Neutrophil (primary cell): ENCODE results near the gene ORAI2.
"Not testable (repeated sequence)": the region's sequence is repeated elsewhere in the genome, so short reads cannot be mapped to it uniquely, and the experiment has no call there.

Source experiments
- H3K27ac ChIP-seq: fragments of 200-600 bp; sonication (generic); 2 replicates; pipeline ENCODE4 v1.5.1; 2016; ENCODE audit warnings: mild to moderate bottlenecking, moderate library complexity
- H3K27me3 ChIP-seq: fragments of 200-600 bp; sonication (generic); 2 replicates; pipeline ENCODE4 v1.6.0; 2016; ENCODE audit warnings: mild to moderate bottlenecking
- H3K36me3 ChIP-seq: fragments of 200-600 bp; sonication (generic); 2 replicates; pipeline ENCODE4 v1.5.1; 2017
- H3K4me1 ChIP-seq, 2 experiments: fragments of 200-600 bp in 1 of 2; sonication (generic) in 1 of 2; 1 replicate in 1 of 2; 2 replicates in 1 of 2; pipeline versions ENCODE4 v1.5.1 to v1.6.1; 2013 to 2016; ENCODE audit warnings: low read depth in 1 of 2, low read length in 1 of 2, mild to moderate bottlenecking in 1 of 2, moderate library complexity in 1 of 2; ENCODE audit not compliant: control insufficient read depth in 1 of 2, insufficient read depth in 1 of 2
- H3K4me3 ChIP-seq, 2 experiments: fragments of 200-600 bp in 1 of 2; sonication (generic) in 1 of 2; 1 replicate in 1 of 2; 2 replicates in 1 of 2; pipeline ENCODE4 v1.5.1; 2013 to 2016; ENCODE audit warnings: low read depth in 1 of 2, low read length in 1 of 2, mild to moderate bottlenecking in 1 of 2, moderate library complexity in 1 of 2
- H3K9me3 ChIP-seq: fragments of 200-600 bp; sonication (generic); 2 replicates; pipeline ENCODE4 v1.5.1; 2016
- TF ChIP-seq, protein P1 (sequence below): fragments of 200-600 bp; sonication (generic); IDR thresholded peaks from 2 replicates; pipeline ENCODE4 v1.5.1; 2016; ENCODE audit warnings: antibody characterized with exemption

The ORAI2 gene

GRCh38 chr7:102400360-102400759 lies 33.0 kb upstream of the ORAI2 start:
- peaks cover 52% of the 10 kb centered on the region for H3K36me3 ChIP-seq
- H3K9me3 ChIP-seq: no peaks in the 10 kb centered on the region
- no peak overlapping the region for H3K4me3 ChIP-seq
- H3K27ac ChIP-seq: no peak overlapping the region
- H3K27me3 ChIP-seq: no peaks in the 10 kb centered on the region
- TF ChIP-seq, protein P1, sequence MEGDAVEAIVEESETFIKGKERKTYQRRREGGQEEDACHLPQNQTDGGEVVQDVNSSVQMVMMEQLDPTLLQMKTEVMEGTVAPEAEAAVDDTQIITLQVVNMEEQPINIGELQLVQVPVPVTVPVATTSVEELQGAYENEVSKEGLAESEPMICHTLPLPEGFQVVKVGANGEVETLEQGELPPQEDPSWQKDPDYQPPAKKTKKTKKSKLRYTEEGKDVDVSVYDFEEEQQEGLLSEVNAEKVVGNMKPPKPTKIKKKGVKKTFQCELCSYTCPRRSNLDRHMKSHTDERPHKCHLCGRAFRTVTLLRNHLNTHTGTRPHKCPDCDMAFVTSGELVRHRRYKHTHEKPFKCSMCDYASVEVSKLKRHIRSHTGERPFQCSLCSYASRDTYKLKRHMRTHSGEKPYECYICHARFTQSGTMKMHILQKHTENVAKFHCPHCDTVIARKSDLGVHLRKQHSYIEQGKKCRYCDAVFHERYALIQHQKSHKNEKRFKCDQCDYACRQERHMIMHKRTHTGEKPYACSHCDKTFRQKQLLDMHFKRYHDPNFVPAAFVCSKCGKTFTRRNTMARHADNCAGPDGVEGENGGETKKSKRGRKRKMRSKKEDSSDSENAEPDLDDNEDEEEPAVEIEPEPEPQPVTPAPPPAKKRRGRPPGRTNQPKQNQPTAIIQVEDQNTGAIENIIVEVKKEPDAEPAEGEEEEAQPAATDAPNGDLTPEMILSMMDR: no peak
- H3K4me1 ChIP-seq: peaks cover 32 to 36% of the 10 kb centered on the region in 2 experiments

DNA sequence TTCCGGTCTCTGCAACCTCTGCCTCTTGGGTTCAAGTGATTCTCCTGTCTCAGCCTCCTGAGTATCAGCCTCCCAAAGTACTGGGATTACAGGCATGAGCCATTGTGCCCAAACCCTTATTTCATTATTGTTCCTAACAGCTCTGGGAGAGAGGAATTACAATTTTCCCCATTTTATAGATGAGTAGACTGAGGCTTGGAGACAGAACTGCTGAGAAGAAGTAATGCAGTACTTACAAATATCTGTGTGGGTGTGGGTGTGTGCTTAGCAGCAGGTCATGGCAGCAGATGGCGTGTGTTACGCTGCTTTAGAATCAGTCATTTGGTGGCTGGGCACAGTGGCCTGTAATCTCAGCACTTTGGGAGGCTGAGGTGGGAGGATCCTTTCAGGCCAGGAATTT lies 29.8 kb upstream of the ORAI2 start:
- TF ChIP-seq, protein P1: no peak

DNA sequence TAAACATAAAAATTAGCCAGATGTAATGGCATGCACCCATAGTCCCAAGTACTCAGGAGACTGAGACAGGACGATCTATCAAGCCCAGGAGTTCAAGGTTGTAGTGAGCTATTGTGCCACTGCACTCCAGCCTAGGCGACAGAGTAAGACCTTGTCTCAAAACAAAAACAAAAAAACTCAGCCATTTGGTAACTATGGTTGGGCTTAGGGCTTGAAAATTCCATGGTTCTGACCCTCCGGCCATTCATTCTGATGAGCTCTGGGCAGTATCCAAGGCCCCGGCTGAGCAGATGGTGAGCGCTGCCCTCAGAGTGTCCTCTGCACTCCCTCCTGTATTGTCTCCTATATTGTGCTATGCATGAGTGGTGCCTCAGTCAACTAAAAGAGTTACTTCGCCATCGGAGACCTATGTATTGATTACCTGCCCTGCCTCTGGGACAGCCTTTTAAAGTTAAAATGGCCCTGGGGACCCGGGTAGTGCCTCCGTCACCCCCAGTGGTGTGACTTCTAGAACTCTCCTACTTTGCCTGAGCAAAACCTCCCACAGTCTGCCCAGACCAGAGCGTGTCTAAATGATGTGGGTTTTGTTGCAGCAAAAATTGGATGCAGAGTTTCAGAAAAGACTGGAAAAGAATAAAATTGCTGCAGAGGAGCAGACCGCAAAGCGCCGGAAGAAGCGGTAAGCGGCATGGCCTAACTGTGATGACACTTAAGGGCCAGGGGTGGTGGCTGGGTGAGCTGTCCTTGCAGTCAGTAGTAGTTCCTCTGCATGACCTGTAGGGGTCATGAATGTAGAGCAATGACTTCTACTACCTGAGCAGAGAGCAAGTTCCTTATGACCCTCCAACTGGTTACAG lies 29.1 kb upstream of the ORAI2 start:
- H3K4me3 ChIP-seq: peak overlapping the region in 1 of 2 experiments; percentile 1
- H3K4me1 ChIP-seq: peaks cover 16 to 20% of the 10 kb centered on the region in 2 experiments
- TF ChIP-seq, protein P1: peak; percentile 95
- H3K27ac ChIP-seq: peak overlapping the region; percentile 74
- H3K9me3 ChIP-seq: no peaks in the 10 kb centered on the region
- H3K36me3 ChIP-seq: peaks cover 89% of the 10 kb centered on the region
- no peaks in the 10 kb centered on the region for H3K27me3 ChIP-seq

More for the DNA sequence above, 29.8 kb upstream of the ORAI2 start:
- peaks cover 16 to 20% of the 10 kb centered on the region in 2 experiments for H3K4me1 ChIP-seq
- H3K27me3 ChIP-seq: no peaks in the 10 kb centered on the region
- no peaks in the 10 kb centered on the region for H3K9me3 ChIP-seq
- H3K27ac ChIP-seq: peak overlapping the region; percentile 74
- peaks cover 84% of the 10 kb centered on the region for H3K36me3 ChIP-seq
- no peak overlapping the region for H3K4me3 ChIP-seq

DNA sequence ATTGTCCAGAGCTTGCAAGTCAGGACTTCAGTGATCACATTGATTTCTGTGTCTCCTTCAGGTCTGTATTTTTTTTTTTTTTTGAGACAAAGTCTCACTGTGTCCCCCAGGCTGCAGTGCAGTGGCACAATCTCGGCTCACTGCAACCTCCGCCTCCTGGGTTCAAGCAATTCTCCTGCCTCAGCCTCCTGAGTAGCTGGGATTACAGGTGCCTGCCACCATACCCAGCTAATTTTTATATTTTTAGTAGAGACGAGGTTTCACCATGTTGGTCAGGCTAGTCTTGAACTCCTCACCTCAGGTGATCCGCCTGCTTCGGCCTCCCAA lies 28.6 kb upstream of the ORAI2 start:
- H3K36me3 ChIP-seq: peaks cover 89% of the 10 kb centered on the region
- H3K27ac ChIP-seq: peak overlapping the region; percentile 74
- H3K4me1 ChIP-seq: peaks cover 16 to 20% of the 10 kb centered on the region in 2 experiments
- H3K27me3 ChIP-seq, H3K4me3 ChIP-seq, H3K9me3 ChIP-seq: not testable (repeated sequence)

GRCh38 chr7:102407910-102408309 lies 25.5 kb upstream of the ORAI2 start:
- TF ChIP-seq, protein P1: no peak
- H3K4me1 ChIP-seq: peaks cover 24 to 29% of the 10 kb centered on the region in 2 experiments
- H3K36me3 ChIP-seq: peaks cover 89% of the 10 kb centered on the region
- no peaks in the 10 kb centered on the region for H3K9me3 ChIP-seq
- H3K27me3 ChIP-seq: no peaks in the 10 kb centered on the region
- no peak overlapping the region for H3K4me3 ChIP-seq
- H3K27ac ChIP-seq: no peak overlapping the region

GRCh38 chr7:102408530-102408929 lies 24.8 kb upstream of the ORAI2 start:
- not testable (repeated sequence) for H3K27ac ChIP-seq, H3K27me3 ChIP-seq, H3K9me3 ChIP-seq, H3K4me3 ChIP-seq
- Histone ChIP-seq H3K36me3 (peaks cover 87% of the 10 kb centered on the region), H3K4me1 (peaks cover 26 to 29% of the 10 kb centered on the region in 2 experiments)
